RWPE1 (cell line): ENCODE data around the gene FSD1.
A peak's percentile ranks its signal among the peaks of the same experiment; 100 is the strongest.

Experiments
- CTCF ChIA-PET: fragments of 350-600 bp; sonication (Branson Sonifier 250); formaldehyde crosslinking; extraction: SDS; loops from one replicate; lab custom pipeline; 2021; lab: Yijun Ruan, JAX
- POLR2A ChIA-PET: fragments of 400-600 bp; formaldehyde crosslinking; extraction: SDS; loops from one replicate; lab custom pipeline; 2020; ENCODE audit warnings: antibody characterized with exemption; ENCODE audit not compliant: low non-redundant PET; lab: Yijun Ruan, JAX
- DNase-seq: peaks from one replicate; pipeline ENCODE4 v3.0.0; 2012; ENCODE audit warnings: low spot score
- H3K27ac ChIP-seq: fragments of 450-650 bp; 2 replicates; pipeline ENCODE4 v1.5.1; 2017
- TF ChIP-seq, protein P1 (sequence below): fragments of 450-650 bp; conservative IDR thresholded peaks from 2 replicates; pipeline ENCODE4 v1.5.1; 2017; ENCODE audit warnings: low read depth, mild to moderate bottlenecking

Gene FSD1

DNA sequence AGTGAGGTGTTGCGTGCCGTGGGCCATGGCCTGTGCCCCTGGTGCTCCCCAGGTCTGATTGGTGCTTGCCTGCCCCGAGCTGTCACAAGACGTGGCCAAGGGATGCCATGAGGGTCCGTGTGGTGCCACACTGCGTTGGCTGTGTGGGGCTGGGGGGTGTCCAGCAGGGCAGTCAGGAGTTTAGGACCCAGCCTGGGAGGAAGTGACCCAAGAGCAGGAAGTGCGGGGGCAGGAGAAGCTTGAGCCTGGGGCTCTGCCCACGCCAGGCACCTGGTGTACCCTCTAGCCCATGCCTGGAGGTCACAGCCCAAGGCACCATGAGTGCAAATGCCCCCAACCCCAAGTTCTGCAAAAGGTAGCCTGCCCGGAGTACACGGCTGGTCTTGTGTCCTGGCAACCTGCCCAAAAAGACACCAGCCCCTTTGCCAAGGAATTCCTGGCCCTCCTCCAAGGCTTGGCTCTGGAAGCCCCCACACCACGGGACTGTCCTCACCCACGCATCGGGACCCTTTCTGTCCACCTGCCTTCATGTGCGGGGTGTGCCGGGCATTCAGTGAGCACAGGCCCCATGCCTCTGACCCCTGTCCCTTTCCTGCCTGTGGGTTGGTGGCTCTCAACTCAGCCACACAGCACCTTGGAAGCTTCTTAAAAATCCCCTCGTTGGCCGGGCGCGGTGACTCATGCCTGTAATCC lies 63.9 kb downstream of the FSD1 start:
- H3K27ac ChIP-seq: peak overlapping the region; percentile 99
- TF ChIP-seq, protein P1, sequence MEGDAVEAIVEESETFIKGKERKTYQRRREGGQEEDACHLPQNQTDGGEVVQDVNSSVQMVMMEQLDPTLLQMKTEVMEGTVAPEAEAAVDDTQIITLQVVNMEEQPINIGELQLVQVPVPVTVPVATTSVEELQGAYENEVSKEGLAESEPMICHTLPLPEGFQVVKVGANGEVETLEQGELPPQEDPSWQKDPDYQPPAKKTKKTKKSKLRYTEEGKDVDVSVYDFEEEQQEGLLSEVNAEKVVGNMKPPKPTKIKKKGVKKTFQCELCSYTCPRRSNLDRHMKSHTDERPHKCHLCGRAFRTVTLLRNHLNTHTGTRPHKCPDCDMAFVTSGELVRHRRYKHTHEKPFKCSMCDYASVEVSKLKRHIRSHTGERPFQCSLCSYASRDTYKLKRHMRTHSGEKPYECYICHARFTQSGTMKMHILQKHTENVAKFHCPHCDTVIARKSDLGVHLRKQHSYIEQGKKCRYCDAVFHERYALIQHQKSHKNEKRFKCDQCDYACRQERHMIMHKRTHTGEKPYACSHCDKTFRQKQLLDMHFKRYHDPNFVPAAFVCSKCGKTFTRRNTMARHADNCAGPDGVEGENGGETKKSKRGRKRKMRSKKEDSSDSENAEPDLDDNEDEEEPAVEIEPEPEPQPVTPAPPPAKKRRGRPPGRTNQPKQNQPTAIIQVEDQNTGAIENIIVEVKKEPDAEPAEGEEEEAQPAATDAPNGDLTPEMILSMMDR: no peak
- ChIA-PET POLR2A (no interaction called here), CTCF (interaction anchor here (0.6 to 0.8 kb wide), 2 partner anchors 22 to 228 kb away, joined by 3 to 4 read pairs; no protein-coding TSS in a partner anchor)
- DNase-seq: no peak

DNA sequence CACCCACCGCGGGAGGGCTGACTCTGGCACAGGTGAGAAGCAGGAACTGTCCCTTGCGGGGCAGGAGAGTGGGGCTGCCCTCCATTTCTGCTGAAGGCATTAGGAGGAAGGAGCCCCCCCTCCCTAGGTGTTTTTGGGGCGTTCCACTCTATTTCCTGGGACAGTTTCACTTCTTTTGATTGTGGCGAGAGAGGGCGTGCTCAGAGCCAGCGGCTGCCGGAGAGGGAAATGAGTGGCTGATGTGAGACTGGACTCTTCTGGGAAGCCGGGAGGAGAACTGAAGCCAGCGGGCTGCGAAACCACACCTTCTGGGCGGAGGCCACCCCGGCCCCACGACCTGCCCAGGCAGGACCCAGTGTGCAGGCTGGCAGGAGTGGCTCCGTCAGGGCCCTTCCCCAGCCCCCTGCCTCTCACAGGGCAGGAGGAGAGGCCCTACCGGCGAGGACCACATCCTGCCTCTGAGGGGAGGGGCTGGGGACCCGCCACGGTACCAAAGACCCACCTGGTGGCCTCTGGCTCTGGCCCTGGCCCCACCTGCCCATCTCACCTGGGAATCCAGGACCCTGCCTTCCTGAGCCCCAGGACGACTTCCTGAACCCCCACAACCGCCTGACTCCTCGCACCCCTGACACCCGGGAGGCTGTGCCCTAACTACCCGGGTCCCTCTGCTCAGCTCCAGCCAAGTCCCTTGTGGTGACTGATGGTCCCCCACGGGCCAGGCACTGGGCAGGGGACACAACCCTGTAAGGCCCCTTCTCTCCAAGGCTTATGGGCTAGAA lies 64.9 kb downstream of the FSD1 start:
- CTCF ChIA-PET: interaction anchor here (0.8 to 2.2 kb wide), 7 partner anchors 10 to 102 kb away, joined by 3 to 9 read pairs (median 3); partner anchors contain the start of gene SH3GL1
- POLR2A ChIA-PET: no interaction called here
- TF ChIP-seq, protein P1: no peak

GRCh38 chr19:4369888-4370260 lies 65.5 kb downstream of the FSD1 start:
- peak; percentile 43 for DNase-seq
- ChIA-PET CTCF (interaction anchor here (0.6 to 2.2 kb wide), 13 partner anchors 9 to 103 kb away, joined by 3 to 9 read pairs (median 3); partner anchors contain the start of gene SH3GL1), POLR2A (interaction anchor here (0.7 kb wide), 1 partner anchor 31 kb away, joined by 3 read pairs; the partner anchor contains the start of gene SH3GL1)
- TF ChIP-seq, protein P1: peak; percentile 77
- peak overlapping the region; percentile 99 for H3K27ac ChIP-seq

More for the DNA sequence above, 64.9 kb downstream of the FSD1 start:
- H3K27ac ChIP-seq: peak overlapping the region; percentile 99
- peak; percentile 65 for DNase-seq

- POLR2A ChIA-PET: interaction anchor here (0.7 kb wide), 1 partner anchor 30 kb away, joined by 3 read pairs; the partner anchor contains the start of gene SH3GL1
- peak overlapping the region; percentile 99 for H3K27ac ChIP-seq
- no peak for DNase-seq
- CTCF ChIA-PET: interaction anchor here (0.5 to 2.2 kb wide), 15 partner anchors 9 to 396 kb away, joined by 3 to 9 read pairs (median 3); partner anchors contain the start of gene SH3GL1
- TF ChIP-seq, protein P1: no peak
Observed at GRCh38 chr19:4370418-4371041, 66.1 kb downstream of the FSD1 start.

GRCh38 chr19:4371247-4372164 lies 67.1 kb downstream of the FSD1 start:
- POLR2A ChIA-PET: no interaction called here

More at GRCh38 chr19:4371247-4372164, 67.1 kb downstream of the FSD1 start:
- peak overlapping the region; percentile 99 for H3K27ac ChIP-seq
- DNase-seq: no peak
- TF ChIP-seq, protein P1: no peak
- CTCF ChIA-PET: interaction anchor here (0.5 to 2.2 kb wide), 3 partner anchors 19 to 397 kb away, joined by 3 to 9 read pairs (median 4); partner anchors contain the start of gene SH3GL1
